Progenitor cell of endocrine pancreas (in vitro differentiated cells): ENCODE data around the gene PNPO. TPM values are rescaled to one million over a fixed set of nuclear protein-coding genes. Genes with fewer than 3 reads are reported as not detected.
"Not testable (repeated sequence)": the region's sequence is repeated elsewhere in the genome, so short reads cannot be mapped to it uniquely, and the experiment has no call there.

Source experiments
- DNase-seq: peaks from one replicate; pipeline ENCODE4 v3.0.0; 2021; ENCODE audit warnings: low spot score; ENCODE audit not compliant: unreplicated experiment
- H3K27ac Mint-ChIP-seq: 2 replicates; pipeline ENCODE4 v1.8.0; 2021; ENCODE audit warnings: mild to moderate bottlenecking, moderate library complexity, mixed read lengths
- H3K27me3 Mint-ChIP-seq: 2 replicates; pipeline ENCODE4 v1.8.0; 2021; ENCODE audit warnings: mixed read lengths
- H3K36me3 Mint-ChIP-seq: 2 replicates; pipeline ENCODE4 v1.8.0; 2022; ENCODE audit warnings: mixed read lengths; ENCODE audit not compliant: insufficient read depth
- H3K4me1 Mint-ChIP-seq: 2 replicates; pipeline ENCODE4 v1.8.0; 2021; ENCODE audit warnings: low read depth, mixed read lengths
- H3K4me3 Mint-ChIP-seq: 2 replicates; pipeline ENCODE4 v1.8.0; 2021; ENCODE audit warnings: low read depth, mild to moderate bottlenecking, moderate library complexity, mixed read lengths
- H3K9me3 Mint-ChIP-seq: 2 replicates; pipeline ENCODE4 v1.8.0; 2021; ENCODE audit warnings: low read depth, mixed read lengths
- CTCF ChIP-seq: fragments of 200-600 bp; sonication (generic); IDR thresholded peaks from one replicate; pipeline ENCODE4 v1.5.0; 2021; ENCODE audit warnings: antibody characterized with exemption, mild to moderate bottlenecking; ENCODE audit not compliant: unreplicated experiment
- total RNA-seq: library from RNA; stranded (reverse); gene quantifications from 2 replicates; pipeline ENCODE4 v1.2.1, GENCODE V29; 2021

Gene PNPO
- total RNA-seq, 1 donor from 2014 or later = 12.2 TPM

DNA sequence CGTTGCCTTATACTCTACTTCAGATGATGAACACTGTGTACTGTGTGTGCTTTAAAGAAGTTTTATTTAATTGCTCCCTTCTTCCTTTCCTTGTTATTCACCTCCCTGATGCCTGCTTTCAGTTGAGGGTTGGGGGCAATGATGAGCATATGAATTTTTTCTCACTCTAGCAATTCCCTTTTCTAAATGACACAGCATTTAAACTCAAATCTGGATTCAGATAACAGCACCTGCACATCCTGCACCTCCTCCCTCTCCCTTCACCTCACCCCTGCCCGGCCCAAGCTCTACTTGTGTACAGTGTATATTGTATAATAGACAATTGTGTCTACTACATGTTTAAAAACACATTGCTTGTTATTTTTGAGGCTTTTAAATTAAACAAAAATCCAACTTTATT lies 13.0 kb upstream of the PNPO start:
- Mint-ChIP-seq H3K4me1 (peaks cover 2% of the 10 kb centered on the region), H3K27me3 (no peaks in the 10 kb centered on the region), H3K27ac (no peak overlapping the region), H3K36me3 (peaks cover 22% of the 10 kb centered on the region), H3K4me3 (no peak overlapping the region), H3K9me3 (no peaks in the 10 kb centered on the region)
- TF ChIP-seq CTCF = no peak
- DNase-seq = no peak

DNA sequence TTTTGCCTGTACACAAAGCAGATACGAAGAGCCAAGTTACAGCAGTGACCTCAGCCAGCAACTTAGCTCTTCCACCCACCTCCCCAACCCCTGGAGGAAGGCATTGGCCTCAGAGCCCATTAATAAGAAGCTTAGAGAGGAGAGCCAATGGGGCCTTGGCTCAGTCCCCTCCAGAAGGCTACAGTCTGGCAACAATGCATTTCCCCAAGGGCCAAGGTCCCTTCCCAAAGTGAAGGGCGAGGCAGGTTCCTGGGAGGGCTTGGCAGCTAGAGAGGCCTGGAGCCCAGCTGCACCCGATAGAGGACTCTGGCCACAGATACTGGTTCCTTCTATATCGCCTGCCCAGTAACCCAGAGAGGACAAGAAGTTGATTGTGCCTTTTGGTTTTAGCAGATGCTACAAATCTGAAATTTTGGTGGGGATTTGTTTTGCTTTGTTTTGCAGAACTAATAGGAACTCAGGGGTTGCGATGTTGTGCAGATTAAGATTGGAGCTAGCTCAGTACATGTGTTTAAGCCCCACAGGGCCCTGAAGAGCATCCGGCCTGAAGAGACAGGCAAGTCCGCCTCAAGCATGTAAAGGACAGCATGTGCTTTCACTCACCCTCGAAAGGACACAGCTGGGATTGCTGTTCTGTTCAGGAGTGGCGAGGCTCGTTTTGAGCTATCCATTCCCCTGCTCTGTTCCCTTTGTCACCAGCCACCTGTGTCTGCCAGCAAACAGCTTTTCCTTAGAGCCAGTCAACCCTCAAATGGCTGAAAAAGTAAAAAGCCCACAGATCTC lies 12.0 kb upstream of the PNPO start:
- H3K36me3 Mint-ChIP-seq = peaks cover 16% of the 10 kb centered on the region
- no peak for TF ChIP-seq CTCF
- peaks cover 2% of the 10 kb centered on the region for H3K4me1 Mint-ChIP-seq
- H3K27ac Mint-ChIP-seq = no peak overlapping the region
- no peak for DNase-seq
- no peaks in the 10 kb centered on the region for H3K27me3 Mint-ChIP-seq
- no peaks in the 10 kb centered on the region for H3K9me3 Mint-ChIP-seq
- no peak overlapping the region for H3K4me3 Mint-ChIP-seq

DNA sequence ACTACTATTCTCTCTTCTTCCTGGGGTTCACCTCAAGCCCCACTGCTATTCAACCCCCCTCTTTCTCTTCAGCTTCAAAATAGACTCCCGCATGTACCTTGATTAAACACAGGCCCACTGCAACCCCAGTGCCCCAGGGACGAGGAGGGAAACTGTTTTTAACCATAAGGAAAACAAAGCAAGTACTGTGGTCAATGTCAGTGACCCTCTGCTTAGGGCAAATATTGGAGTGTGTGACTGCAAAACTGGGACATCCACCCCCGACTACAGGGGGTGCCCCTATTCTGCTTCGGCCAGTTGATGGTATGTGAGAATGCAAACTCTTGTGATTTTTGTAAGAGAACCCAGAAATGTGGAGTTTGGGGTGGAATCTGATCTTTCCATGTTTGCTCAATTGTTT lies 9.5 kb upstream of the PNPO start:
- peak overlapping the region; percentile 34 for H3K27ac Mint-ChIP-seq
- peaks cover 2% of the 10 kb centered on the region for H3K4me1 Mint-ChIP-seq

GRCh38 chr17:47934856-47935255 lies 6.5 kb upstream of the PNPO start:
- Mint-ChIP-seq H3K4me1 (peaks cover 2% of the 10 kb centered on the region), H3K27me3 (peaks cover 7% of the 10 kb centered on the region), H3K4me3 (no peak overlapping the region), H3K36me3 (peaks cover 1% of the 10 kb centered on the region), H3K9me3 (no peaks in the 10 kb centered on the region), H3K27ac (no peak overlapping the region)
- no peak for DNase-seq
- TF ChIP-seq CTCF = no peak

More for the DNA sequence above, 9.5 kb upstream of the PNPO start:
- no peak for TF ChIP-seq CTCF
- no peak for DNase-seq
- Mint-ChIP-seq H3K9me3 (no peaks in the 10 kb centered on the region), H3K36me3 (peaks cover 8% of the 10 kb centered on the region), H3K27me3 (no peaks in the 10 kb centered on the region), H3K4me3 (no peak overlapping the region)

GRCh38 chr17:47935468-47935867 lies 5.9 kb upstream of the PNPO start:
- not testable (repeated sequence) for H3K9me3 Mint-ChIP-seq, H3K36me3 Mint-ChIP-seq, H3K4me3 Mint-ChIP-seq, H3K4me1 Mint-ChIP-seq, H3K27ac Mint-ChIP-seq, DNase-seq, H3K27me3 Mint-ChIP-seq

- H3K27ac Mint-ChIP-seq = no peak overlapping the region
- TF ChIP-seq CTCF = no peak
- peaks cover 1% of the 10 kb centered on the region for H3K36me3 Mint-ChIP-seq
- H3K4me3 Mint-ChIP-seq = no peak overlapping the region
- DNase-seq = no peak
- peaks cover 8% of the 10 kb centered on the region for H3K27me3 Mint-ChIP-seq
- H3K4me1 Mint-ChIP-seq = peaks cover 2% of the 10 kb centered on the region
- peaks cover 2% of the 10 kb centered on the region for H3K9me3 Mint-ChIP-seq
Measured at GRCh38 chr17:47935961-47936360, 5.4 kb upstream of the PNPO start.
